A549 (cell line): Measurements from ENCODE around the gene SPIRE2.

Experiments used
- HDAC2 ChIP-seq: fragments of 200-600 bp; sonication (generic); IDR thresholded peaks from 2 replicates; pipeline ENCODE4 v1.6.1; 2016
- PHF8 ChIP-seq: fragments of 200-600 bp; sonication (generic); IDR thresholded peaks from 2 replicates; pipeline ENCODE4 v1.6.1; 2016; ENCODE audit warnings: low read depth, mild to moderate bottlenecking, antibody characterized with exemption, moderate library complexity, borderline replicate concordance
- POLR2A ChIP-seq: IDR thresholded peaks from 2 replicates; pipeline ENCODE4 v1.6.1; 2012; ENCODE audit warnings: mild to moderate bottlenecking, low read length
- TF ChIP-seq, protein P1 (sequence below): fragments of >200 bp; sonication (Bioruptor Twin); formaldehyde crosslinking; IDR thresholded peaks from 3 replicates; pipeline ENCODE4 v1.5.1; 2016

DNA sequence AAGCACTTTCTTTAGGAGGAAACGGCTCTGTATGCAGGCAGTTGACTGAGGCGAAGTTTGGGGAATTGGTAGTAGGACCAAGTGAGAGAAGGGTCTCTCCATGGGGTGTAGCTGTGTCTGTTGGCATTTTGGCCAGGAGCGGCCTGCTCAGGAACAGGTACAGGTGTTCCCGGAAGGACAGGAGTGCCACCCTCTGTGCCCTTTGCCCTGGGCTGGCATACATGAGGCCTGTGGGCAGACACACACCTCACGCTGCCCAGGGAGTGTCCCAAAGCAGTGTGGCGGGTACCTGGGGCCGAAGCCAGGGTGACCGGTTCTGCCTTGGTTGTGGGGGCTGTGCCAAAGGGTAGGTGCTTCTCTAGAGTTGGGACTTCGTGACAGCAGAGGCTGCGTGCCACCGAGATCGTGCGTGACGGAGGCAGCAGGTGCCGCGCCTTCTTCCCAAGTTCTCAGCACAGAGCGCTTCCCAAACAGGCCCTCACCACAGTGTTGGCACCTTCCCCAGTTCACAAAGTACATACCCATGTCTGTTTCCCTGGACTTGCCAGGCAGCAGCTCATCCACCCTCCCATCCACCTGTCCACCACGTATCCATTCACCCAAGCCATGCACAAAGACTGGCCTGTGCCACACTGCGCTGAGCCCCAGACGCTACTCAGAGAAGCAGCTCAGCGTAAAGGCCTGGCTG, 25.2 kb downstream of the SPIRE2 start:
- TF ChIP-seq HDAC2 (no peak), POLR2A (no peak), PHF8 (no peak)
- TF ChIP-seq, protein P1, sequence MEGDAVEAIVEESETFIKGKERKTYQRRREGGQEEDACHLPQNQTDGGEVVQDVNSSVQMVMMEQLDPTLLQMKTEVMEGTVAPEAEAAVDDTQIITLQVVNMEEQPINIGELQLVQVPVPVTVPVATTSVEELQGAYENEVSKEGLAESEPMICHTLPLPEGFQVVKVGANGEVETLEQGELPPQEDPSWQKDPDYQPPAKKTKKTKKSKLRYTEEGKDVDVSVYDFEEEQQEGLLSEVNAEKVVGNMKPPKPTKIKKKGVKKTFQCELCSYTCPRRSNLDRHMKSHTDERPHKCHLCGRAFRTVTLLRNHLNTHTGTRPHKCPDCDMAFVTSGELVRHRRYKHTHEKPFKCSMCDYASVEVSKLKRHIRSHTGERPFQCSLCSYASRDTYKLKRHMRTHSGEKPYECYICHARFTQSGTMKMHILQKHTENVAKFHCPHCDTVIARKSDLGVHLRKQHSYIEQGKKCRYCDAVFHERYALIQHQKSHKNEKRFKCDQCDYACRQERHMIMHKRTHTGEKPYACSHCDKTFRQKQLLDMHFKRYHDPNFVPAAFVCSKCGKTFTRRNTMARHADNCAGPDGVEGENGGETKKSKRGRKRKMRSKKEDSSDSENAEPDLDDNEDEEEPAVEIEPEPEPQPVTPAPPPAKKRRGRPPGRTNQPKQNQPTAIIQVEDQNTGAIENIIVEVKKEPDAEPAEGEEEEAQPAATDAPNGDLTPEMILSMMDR, result no peak
